ENCODE results near the gene BAIAP3.

Gene BAIAP3

DNA sequence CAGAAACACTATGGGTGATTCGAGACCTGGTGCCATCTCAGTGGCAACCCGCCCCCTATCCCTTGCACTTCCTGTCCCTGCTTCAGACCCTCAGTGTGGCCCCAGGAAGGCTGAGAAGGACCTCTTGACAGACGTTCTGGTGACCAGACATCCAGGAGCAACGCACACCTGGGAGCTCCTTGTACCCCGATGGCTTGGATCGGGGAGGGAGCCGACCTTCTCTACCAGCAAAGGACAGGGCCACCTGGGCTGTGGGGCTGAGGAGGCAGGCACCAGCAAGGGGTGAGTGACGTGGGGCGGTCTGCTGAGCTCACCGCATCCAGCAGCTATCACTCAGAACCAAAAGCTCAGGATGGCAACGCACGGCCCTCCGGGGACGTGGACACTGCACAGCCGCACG is 53.9 kb downstream of the BAIAP3 start:
- DNase-seq: no peak

DNA sequence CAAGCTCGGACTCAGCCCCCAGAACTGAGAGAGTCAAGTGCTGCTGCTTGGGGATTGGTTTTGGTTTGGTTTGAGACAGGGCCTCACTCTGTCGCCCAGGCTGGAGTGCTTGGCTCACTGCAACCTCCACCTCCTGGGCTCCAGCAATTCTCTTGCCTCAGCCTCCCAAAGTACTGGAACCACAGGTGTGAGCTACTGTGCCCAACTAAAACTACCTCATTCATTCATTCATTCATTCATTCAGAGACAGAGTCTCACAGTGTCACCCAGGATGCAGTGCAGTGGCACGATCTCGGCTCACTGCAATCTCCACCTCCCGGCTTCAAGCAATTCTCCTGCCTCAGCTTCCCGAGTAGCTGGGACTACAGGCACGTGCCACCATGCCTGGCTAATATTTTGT is 56.3 kb downstream of the BAIAP3 start:
- no peak for DNase-seq

DNA sequence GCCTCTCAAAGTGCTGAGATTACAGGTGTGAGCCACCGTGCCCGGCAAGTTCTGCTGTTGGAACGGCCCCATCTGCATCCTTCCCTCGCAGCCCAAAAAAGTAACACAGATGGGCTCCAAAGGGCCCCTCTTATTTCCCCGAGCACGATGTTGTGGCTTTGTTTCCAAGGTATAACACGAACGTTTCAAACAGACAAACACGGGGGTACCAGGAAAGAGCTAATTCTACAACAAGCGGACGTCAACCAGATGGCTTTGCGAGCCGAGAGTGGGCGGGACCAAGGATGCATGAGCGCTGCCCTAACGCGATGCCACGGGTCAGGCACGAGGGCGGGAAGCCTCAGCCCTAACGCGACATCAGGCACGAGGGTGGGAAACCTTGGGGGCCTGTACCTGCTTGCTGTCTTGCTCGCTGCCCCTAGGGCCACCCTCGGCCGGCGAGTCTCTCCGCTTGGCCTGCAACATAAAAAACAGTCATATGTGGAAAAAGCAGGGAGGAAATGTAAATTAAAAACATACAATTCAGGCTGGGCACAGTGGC is 56.9 kb downstream of the BAIAP3 start:
- no peak for DNase-seq

GRCh38 chr16:1392826-1393225 is 59.4 kb downstream of the BAIAP3 start:
- no peak for DNase-seq

GRCh38 chr16:1393613-1394176 is 60.2 kb downstream of the BAIAP3 start:
- no peak for DNase-seq

DNA sequence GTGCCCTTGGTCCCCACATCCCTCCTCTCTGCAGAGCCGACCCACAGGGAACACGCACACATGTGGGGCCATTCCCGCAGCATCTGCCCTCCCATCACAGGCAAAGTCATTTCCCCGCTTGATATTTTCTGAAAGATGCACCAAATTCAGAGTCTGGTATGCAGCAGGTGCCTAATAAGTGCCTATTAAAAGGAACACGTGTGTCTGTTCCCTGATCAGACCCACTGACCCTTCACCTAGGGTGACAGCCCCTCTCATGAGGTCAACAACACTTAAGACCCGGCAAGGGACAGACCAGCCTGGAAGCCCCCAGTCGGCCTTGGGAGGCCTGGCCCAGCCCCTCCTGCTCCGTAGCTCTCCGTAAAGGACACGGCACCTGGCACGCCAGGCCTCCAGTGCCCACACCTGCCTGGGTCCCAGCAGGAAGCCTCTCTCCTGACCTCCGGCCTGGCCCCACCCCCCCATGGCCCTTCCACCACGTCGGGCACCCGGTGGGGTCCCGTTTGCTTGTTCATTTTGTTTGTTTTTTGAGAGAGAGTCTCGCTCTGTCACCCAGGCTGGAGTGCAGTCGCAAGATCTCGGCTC is 61.0 kb downstream of the BAIAP3 start:
- no peak for DNase-seq

DNA sequence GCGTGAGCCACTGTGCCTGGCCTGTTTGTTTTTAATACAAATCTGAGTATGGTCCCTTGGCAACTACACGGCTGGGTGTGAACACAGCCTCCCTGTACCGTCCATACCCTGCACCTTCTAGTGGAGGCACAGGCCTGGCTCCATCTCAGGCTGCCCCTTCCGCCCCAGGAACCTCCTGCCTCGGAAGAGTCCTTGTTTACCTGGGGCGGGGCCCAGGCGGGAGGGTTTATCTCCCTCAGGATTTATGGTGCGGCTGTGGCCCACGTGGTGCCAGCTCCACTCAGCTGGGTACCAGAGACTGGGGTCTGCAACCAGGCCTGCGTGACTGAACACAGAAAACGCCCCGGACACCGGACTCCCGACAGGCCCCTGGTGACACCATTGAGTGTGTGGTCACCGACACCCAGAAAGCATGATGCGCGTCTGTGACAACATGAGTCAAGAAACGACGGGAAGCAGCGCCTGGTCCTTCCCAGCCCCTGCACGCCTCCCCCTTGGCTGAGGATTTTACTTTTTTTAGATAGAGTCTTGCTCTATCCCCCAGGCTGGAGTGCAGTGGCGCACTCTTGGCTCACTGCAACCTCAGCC is 62.1 kb downstream of the BAIAP3 start:
- DNase-seq: no peak

GRCh38 chr16:1397779-1398178 is 64.3 kb downstream of the BAIAP3 start:
- DNase-seq: no peak

DNA sequence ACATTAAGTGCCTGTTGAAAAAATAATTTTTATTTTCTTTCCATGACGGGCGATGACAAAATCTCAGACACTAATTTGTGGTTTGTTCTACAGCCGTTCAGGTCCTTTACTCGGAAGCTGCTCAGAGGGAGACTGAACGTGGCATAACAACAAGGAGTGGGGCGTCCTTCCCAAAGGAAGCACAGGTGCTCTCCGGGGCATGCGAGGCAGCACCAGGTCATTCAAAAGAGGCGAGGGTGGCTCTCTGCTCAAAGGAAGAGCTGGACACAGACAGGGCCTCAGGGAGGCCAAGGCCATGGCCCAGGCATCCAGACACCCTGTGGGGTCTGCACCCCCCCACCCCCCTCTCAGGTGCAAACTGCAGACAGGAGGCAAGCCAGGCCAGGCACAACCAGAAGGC is 64.9 kb downstream of the BAIAP3 start:
- no peak for DNase-seq
